ENCODE data around the gene PARM1. TPM values are rescaled to one million over a fixed set of nuclear protein-coding genes. Genes with fewer than 3 reads are reported as not detected.

The PARM1 gene
- total RNA-seq, 4 donors from 2014 or later = 12.9 to 25.7 (median 24.1) TPM

DNA sequence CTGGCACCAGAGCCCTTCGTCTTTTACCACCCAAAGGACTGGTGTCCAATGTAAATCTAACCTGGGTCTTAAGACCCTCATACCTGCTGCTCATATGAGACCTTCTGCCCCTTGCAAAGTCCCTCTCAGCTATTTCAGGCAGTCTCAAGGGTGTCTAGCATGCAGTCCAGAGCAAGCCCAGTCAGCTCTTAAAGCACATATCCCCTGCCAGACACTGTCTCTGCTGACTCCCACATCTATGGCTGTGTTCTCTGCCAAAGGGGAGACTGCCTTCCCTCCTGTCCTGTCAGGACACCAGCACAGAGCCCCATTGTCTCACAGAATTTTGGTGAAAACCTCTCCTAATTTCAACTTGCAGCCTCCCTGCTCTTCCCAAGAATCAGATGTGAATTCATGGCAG lies 118.5 kb downstream of the PARM1 start:
- no peak for TF ChIP-seq POLR2A (IDR thresholded peaks at IDR 0.05; ENCODE audit: low read depth)
- no peak for TF ChIP-seq POLR2AphosphoS5 (IDR thresholded peaks at IDR 0.05)
- TF ChIP-seq, protein P1, sequence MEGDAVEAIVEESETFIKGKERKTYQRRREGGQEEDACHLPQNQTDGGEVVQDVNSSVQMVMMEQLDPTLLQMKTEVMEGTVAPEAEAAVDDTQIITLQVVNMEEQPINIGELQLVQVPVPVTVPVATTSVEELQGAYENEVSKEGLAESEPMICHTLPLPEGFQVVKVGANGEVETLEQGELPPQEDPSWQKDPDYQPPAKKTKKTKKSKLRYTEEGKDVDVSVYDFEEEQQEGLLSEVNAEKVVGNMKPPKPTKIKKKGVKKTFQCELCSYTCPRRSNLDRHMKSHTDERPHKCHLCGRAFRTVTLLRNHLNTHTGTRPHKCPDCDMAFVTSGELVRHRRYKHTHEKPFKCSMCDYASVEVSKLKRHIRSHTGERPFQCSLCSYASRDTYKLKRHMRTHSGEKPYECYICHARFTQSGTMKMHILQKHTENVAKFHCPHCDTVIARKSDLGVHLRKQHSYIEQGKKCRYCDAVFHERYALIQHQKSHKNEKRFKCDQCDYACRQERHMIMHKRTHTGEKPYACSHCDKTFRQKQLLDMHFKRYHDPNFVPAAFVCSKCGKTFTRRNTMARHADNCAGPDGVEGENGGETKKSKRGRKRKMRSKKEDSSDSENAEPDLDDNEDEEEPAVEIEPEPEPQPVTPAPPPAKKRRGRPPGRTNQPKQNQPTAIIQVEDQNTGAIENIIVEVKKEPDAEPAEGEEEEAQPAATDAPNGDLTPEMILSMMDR (IDR thresholded peaks at IDR 0.05) = no peak
- no peak for TF ChIP-seq EP300 (IDR thresholded peaks at IDR 0.05)
- Histone ChIP-seq H3K4me1 (no peaks in the 10 kb centered on the region), H3K27me3 (no peaks in the 10 kb centered on the region), H3K9me3 (no peaks in the 10 kb centered on the region), H3K36me3 (no peaks in the 10 kb centered on the region), H3K27ac (replicated peaks in 1 of 4) (no peak overlapping the region), H3K4me3 (no peak overlapping the region)
- WGBS = 87% methylated on average over 1 of the region's 1 CpG
- intact Hi-C loops (cut with DNase I) = no loop called here
- no peak for DNase-seq (ENCODE audit: extremely low spot score)

DNA sequence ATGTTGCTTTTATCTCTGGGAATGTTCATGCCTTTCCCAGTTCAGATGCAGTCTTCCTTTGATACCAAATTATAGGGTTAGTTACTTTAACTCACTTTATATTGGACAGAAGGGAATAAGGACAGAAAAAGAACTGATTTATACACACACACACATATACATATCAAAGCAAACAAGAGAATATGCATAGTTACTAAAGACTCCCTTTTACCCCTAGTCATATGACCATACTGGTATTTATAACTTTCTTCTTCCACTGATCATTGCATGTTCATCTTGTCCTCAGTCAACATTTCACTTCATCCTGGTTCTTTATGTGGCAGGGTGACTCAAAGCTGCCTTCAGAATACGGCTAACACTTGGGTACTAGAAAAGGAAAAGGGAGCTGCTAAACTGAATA lies 120.4 kb downstream of the PARM1 start:
- Histone ChIP-seq H3K4me3 (no peak overlapping the region), H3K27ac (replicated peaks in 1 of 4) (no peak overlapping the region), H3K36me3 (no peaks in the 10 kb centered on the region), H3K4me1 (no peaks in the 10 kb centered on the region), H3K27me3 (no peaks in the 10 kb centered on the region), H3K9me3 (no peaks in the 10 kb centered on the region)
- DNase-seq (ENCODE audit: extremely low spot score) = no peak
- intact Hi-C loops (cut with DNase I) = no loop called here
- 83% methylated on average over 1 of the region's 1 CpG for WGBS
- TF ChIP-seq EP300 (IDR thresholded peaks at IDR 0.05) = no peak
- TF ChIP-seq, protein P1 (IDR thresholded peaks at IDR 0.05) = no peak
- no peak for TF ChIP-seq POLR2AphosphoS5 (IDR thresholded peaks at IDR 0.05)
- TF ChIP-seq POLR2A (IDR thresholded peaks at IDR 0.05; ENCODE audit: low read depth) = no peak

DNA sequence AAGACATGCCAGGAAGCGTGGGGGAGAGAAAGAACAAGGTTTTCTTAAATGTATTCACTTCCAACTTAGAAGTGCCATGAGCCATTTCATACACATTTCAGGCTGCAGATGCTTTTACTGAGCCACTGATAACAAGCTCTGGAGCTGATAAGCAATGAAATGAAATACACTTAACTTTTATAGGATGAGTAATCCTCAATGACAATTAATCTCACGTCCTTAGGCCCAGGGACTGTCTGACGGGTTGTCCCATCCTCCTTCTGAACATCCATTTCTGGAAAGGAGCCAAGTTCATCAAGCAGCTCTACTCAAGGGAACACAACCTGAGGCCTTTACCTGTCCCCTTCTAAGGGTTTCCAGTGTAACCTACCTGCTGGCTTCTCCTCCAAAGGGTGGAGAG lies 121.2 kb downstream of the PARM1 start:
- H3K9me3 ChIP-seq = no peaks in the 10 kb centered on the region
- no peak overlapping the region for H3K4me3 ChIP-seq
- TF ChIP-seq, protein P1 (IDR thresholded peaks at IDR 0.05) = no peak
- TF ChIP-seq POLR2AphosphoS5 (IDR thresholded peaks at IDR 0.05) (no peak), POLR2A (IDR thresholded peaks at IDR 0.05; ENCODE audit: low read depth) (no peak), EP300 (IDR thresholded peaks at IDR 0.05) (no peak)
- H3K4me1 ChIP-seq = no peaks in the 10 kb centered on the region
- no peaks in the 10 kb centered on the region for H3K27me3 ChIP-seq
- 82% methylated on average over 3 of the region's 3 CpGs for WGBS
- no peak for DNase-seq (ENCODE audit: extremely low spot score)
- H3K27ac ChIP-seq (replicated peaks in 1 of 4) = no peak overlapping the region
- no peaks in the 10 kb centered on the region for H3K36me3 ChIP-seq
- intact Hi-C loops (cut with DNase I) = no loop called here

DNA sequence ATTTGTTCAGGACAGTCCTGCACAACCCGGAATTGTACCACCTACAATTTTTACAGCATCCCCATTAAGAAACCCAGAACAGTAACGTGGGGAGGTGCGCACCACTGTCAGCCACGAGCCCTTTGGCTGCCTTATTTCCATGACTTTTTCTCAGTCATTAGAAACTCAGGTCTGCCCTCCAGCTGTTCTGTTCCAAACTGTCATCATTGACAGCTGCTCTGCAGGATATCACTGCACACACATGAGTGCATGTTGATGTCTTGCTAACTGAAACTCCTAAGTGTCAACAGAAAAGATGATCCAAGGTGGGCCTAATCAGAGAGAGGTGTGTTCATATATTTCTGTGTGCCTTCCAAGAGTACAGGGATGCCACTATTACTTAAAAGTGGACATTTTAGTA lies 123.4 kb downstream of the PARM1 start:
- Histone ChIP-seq H3K36me3 (no peaks in the 10 kb centered on the region), H3K9me3 (no peaks in the 10 kb centered on the region), H3K4me1 (no peaks in the 10 kb centered on the region), H3K27me3 (no peaks in the 10 kb centered on the region), H3K4me3 (no peak overlapping the region), H3K27ac (replicated peaks in 1 of 4) (no peak overlapping the region)
- TF ChIP-seq, protein P1 (IDR thresholded peaks at IDR 0.05) = no peak
- TF ChIP-seq POLR2AphosphoS5 (IDR thresholded peaks at IDR 0.05) (no peak), EP300 (IDR thresholded peaks at IDR 0.05) (no peak), POLR2A (IDR thresholded peaks at IDR 0.05; ENCODE audit: low read depth) (no peak)
- intact Hi-C loops (cut with DNase I) = no loop called here
- no peak for DNase-seq (ENCODE audit: extremely low spot score)
- 61% methylated on average over 4 of the region's 4 CpGs for WGBS

DNA sequence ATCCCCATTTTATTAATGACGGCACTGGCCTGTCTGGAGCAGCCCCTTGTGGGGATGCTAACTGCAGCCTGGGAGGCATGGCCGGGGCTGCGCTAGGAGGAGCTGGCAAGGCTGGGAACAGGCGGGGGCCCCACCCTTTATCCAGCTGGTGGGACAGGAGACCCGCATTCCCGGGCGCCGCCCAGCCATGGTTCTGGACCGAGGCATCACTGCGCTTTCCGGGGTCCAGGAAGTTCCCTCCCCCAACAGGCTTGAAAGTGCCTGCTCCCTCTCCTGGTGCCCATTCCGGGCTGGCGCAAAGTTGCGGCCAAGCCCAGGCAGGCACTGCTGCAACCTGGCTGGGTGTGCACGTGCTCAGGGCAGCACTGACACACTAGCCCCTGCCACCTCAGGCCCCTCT lies 124.5 kb downstream of the PARM1 start:
- Histone ChIP-seq H3K36me3 (no peaks in the 10 kb centered on the region), H3K9me3 (no peaks in the 10 kb centered on the region), H3K27ac (replicated peaks in 1 of 4) (no peak overlapping the region), H3K27me3 (no peaks in the 10 kb centered on the region), H3K4me1 (no peaks in the 10 kb centered on the region), H3K4me3 (no peak overlapping the region)
- intact Hi-C loops (cut with DNase I) = no loop called here
- no peak for DNase-seq (ENCODE audit: extremely low spot score)
- no peak for TF ChIP-seq POLR2AphosphoS5 (IDR thresholded peaks at IDR 0.05)
- TF ChIP-seq EP300 (IDR thresholded peaks at IDR 0.05) = no peak
- WGBS = 85% methylated on average over 2 of the region's 15 CpGs

Data from esophagus muscularis mucosa (tissue), 4 donors.